HEK293T (cell line): Measurements from ENCODE around the gene ABHD12.

Experiments
- ARNT ChIP-seq: fragments of 450-650 bp; IDR thresholded peaks from 2 replicates; pipeline ENCODE4 v1.6.1; 2017; ENCODE audit warnings: mild to moderate bottlenecking
- BHLHE40 ChIP-seq: fragments of 450-650 bp; IDR thresholded peaks from 2 replicates; pipeline ENCODE4 v1.6.1; 2016; ENCODE audit warnings: mild to moderate bottlenecking, moderate library complexity, borderline replicate concordance
- FOXK2 ChIP-seq: fragments of 450-650 bp; IDR thresholded peaks from 2 replicates; pipeline ENCODE4 v1.6.1; 2016; ENCODE audit warnings: mild to moderate bottlenecking
- SP1 ChIP-seq: fragments of 450-650 bp; IDR thresholded peaks from 2 replicates; pipeline ENCODE4 v1.6.1; 2017

GRCh38 chr20:25309395-25310267 lies 81.0 kb downstream of the ABHD12 start:
- TF ChIP-seq BHLHE40: no peak
- no peak for TF ChIP-seq ARNT
- no peak for TF ChIP-seq SP1
- no peak for TF ChIP-seq FOXK2
